ENCODE results near the gene ZNF660.

Gene ZNF660

DNA sequence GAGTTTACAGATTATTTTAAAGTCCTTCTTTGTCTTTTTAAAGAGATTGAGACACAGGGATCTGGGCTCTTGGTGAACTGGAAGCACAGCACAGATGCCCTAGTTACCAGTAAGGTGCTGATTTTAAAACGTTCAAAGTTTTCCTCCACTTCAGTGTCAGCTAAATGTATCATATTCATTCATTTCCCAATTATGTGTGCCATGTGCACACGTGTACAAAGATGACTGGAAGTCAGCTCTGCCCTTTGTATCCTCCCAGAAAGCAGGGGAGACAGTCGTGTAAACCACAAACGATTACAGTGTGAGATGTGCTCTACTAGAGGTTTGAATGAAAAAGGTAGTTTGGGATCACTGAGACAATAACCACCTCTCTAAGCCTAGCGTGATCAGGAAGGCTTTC is 29.0 kb upstream of the ZNF660 start:
- Histone ChIP-seq H3K27ac (replicated peaks) (no peak overlapping the region), H3K4me3 (replicated peaks; ENCODE audit: insufficient read depth, low read length) (no peak overlapping the region), H3K27me3 (ENCODE audit: insufficient read depth, poor library complexity, severe bottlenecking) (no peaks in the 10 kb centered on the region)
- TF ChIP-seq POLR2AphosphoS5 (IDR thresholded peaks at IDR 0.05; ENCODE audit: low read depth) (no peak), REST (IDR thresholded peaks at IDR 0.05; ENCODE audit: insufficient replicate concordance, low read depth) (no peak), GABPA (IDR thresholded peaks at IDR 0.05; ENCODE audit: low read depth) (no peak), CTCF (IDR thresholded peaks at IDR 0.05; ENCODE audit: insufficient read depth, low read length) (no peak)
- no peak for DNase-seq (ENCODE audit: low read depth in 1 of 2, low spot score in 1 of 2)

GRCh38 chr3:44557074-44557473 is 27.7 kb upstream of the ZNF660 start:
- no peak for DNase-seq (ENCODE audit: low read depth in 1 of 2, low spot score in 1 of 2)
- Histone ChIP-seq H3K27ac (replicated peaks) (no peak overlapping the region), H3K27me3 (ENCODE audit: insufficient read depth, poor library complexity, severe bottlenecking) (no peaks in the 10 kb centered on the region), H3K4me3 (replicated peaks; ENCODE audit: insufficient read depth, low read length) (no peak overlapping the region)
- TF ChIP-seq SPI1 (IDR thresholded peaks at IDR 0.05; ENCODE audit: borderline replicate concordance, low read depth) (no peak), REST (IDR thresholded peaks at IDR 0.05; ENCODE audit: insufficient replicate concordance, low read depth) (no peak), GABPA (IDR thresholded peaks at IDR 0.05; ENCODE audit: low read depth) (no peak), POLR2AphosphoS5 (IDR thresholded peaks at IDR 0.05; ENCODE audit: low read depth) (no peak), CTCF (IDR thresholded peaks at IDR 0.05; ENCODE audit: insufficient read depth, low read length) (no peak)

GRCh38 chr3:44561076-44561475 is 23.7 kb upstream of the ZNF660 start:
- Histone ChIP-seq H3K27ac (replicated peaks) (no peak overlapping the region), H3K27me3 (ENCODE audit: insufficient read depth, poor library complexity, severe bottlenecking) (no peaks in the 10 kb centered on the region), H3K4me3 (replicated peaks; ENCODE audit: insufficient read depth, low read length) (no peak overlapping the region)
- TF ChIP-seq GABPA (IDR thresholded peaks at IDR 0.05; ENCODE audit: low read depth) (no peak), CTCF (IDR thresholded peaks at IDR 0.05; ENCODE audit: insufficient read depth, low read length) (no peak), POLR2AphosphoS5 (IDR thresholded peaks at IDR 0.05; ENCODE audit: low read depth) (no peak), SPI1 (IDR thresholded peaks at IDR 0.05; ENCODE audit: borderline replicate concordance, low read depth) (no peak), REST (IDR thresholded peaks at IDR 0.05; ENCODE audit: insufficient replicate concordance, low read depth) (no peak)
- no peak for DNase-seq (ENCODE audit: low read depth in 1 of 2, low spot score in 1 of 2)

All from HL-60 (cell line).